ENCODE results near the gene ZNF688.
"Not testable (repeated sequence)": the region's sequence is repeated elsewhere in the genome, so short reads cannot be mapped to it uniquely, and the experiment has no call there.

Gene ZNF688

DNA sequence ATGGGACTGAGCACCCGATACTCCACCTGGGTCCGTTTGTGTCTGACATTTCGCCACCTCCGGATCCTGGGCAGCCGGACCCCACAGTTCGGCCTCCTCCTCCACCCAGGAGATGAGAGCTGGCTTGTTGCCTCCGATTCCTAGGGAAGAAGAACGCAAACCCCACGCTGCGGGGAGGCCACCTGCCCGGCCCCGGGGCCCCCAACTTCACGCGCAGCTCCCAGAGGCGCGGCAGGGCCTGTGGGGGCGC lies 13.9 kb downstream of the ZNF688 start:
- DNase-seq (ENCODE audit: low read depth in 2 of 2), result no peak

GRCh38 chr16:30556125-30556473 lies 15.4 kb downstream of the ZNF688 start:
- DNase-seq (ENCODE audit: low read depth in 2 of 2), result no peak

DNA sequence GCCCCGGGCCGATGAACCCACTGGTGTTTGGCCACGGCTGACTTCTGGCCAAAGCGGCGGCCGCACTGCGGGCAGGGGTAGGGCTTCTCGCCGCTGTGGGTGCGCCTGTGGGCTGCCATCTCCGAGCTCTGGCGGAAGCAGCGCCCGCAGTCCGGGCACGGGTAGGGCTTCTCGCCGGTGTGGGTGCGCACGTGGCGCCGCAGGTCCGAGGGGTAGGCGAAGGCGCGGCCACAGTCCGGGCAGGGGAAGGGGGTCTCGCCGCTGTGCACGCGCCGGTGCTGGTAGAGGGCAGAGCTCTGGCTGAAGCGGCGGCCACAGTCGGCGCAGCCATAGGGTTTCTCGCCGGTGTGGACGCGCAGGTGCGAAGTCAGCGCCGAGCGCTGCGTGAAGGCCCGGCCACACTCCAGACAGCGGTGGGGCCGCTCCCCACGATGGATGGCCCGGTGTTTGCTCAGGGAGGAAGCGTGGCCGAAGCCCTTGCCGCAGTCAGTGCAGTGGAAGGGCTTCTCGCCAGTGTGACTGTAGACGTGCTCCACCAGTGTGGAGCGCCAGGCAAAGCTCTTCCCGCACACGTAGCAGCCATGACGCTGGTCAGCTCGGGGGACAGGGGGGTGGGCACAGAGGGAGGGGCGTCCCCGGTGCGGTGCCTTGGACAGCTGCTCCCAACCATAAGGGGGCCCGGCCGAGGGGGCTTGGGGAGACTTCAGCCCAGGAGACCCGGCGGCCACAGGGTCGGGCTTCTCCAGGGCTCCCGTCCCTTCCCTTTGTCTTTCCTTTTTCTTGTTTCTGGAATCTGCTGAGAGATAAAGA lies 16.0 kb downstream of the ZNF688 start:
- no peak for DNase-seq (ENCODE audit: low read depth in 2 of 2)

- DNase-seq (ENCODE audit: low read depth in 2 of 2), result no peak
Measured at GRCh38 chr16:30554557-30555314, 16.8 kb downstream of the ZNF688 start.

DNA sequence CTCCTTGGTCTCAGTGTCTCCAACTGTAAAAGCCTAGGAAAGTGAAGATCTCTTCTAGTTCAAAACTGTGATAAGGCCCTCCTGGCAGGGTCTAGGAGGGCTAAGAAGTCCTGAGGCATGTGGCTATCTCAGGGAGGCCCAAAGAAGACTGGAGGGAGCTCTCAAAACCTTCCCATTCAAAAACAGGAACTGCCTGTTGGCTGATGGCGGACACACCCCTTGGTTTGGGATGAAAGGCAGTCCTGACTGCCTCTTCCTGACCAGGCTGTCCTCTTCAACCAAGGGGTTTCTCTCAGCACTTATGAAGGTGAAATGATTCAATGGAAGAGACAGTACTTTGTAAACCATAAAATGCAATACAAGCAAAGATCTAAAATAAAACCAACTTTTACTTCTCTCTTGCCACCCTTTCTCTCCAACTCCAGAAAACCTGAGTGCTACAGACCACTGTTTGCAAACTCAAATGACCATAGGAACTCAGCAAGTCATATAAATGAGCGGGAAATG lies 18.1 kb downstream of the ZNF688 start:
- no peak for DNase-seq (ENCODE audit: low read depth in 2 of 2)

GRCh38 chr16:30552956-30553355 lies 18.6 kb downstream of the ZNF688 start:
- DNase-seq (ENCODE audit: low read depth in 2 of 2), result no peak

- peak in 1 of 2 donors; percentile 44 for DNase-seq (ENCODE audit: low read depth in 2 of 2)
Measured at GRCh38 chr16:30551781-30552180, 19.7 kb downstream of the ZNF688 start.

- DNase-seq (ENCODE audit: low read depth in 2 of 2), result no peak
Measured at GRCh38 chr16:30548416-30549253, 22.9 kb downstream of the ZNF688 start.

GRCh38 chr16:30546115-30546514 lies 25.4 kb downstream of the ZNF688 start:
- no peak for DNase-seq (ENCODE audit: low read depth in 2 of 2)

- DNase-seq (ENCODE audit: low read depth in 2 of 2), result no peak
Measured at GRCh38 chr16:30543067-30543466, 28.4 kb downstream of the ZNF688 start.

DNA sequence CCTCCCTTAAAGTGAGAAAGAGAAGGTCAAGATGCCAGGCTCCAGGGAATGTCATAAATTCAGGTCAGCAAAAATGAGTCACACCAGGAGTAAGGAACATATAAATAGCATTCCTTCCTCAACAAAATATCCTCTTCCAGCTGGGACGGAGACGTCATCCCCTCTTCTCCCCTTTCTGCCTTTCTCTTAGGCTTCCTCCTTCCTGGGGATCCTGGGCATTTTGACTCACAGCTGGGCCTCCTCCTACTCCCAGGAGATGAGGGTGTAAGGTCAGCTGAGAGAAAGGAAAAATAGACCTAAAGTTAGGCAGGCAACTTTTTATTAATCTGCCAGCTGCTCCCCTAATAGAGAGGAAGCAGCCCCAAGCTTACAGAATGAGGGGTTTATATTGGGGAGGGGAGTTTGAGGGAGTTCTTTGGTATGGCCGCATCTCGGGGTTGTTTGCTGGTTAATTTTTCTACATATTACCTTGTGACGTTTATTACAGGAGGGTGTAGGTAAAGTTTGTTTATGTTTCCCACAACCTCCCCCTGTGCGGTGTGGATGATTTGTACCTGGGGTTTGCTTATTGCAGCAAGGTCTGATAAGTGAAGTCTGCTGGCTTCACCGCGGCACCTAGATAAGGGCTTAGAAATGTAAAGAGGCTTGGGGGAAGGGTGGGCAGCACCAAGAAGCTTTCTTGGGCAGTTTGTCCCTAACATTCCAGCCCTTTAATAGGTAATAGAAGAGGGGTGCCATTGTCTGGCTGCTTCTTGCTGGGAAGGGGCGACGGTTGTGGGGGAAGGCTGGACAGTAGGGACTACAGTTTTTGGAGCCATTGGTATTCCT lies 29.8 kb downstream of the ZNF688 start:
- no peak for DNase-seq (ENCODE audit: low read depth in 2 of 2)

DNA sequence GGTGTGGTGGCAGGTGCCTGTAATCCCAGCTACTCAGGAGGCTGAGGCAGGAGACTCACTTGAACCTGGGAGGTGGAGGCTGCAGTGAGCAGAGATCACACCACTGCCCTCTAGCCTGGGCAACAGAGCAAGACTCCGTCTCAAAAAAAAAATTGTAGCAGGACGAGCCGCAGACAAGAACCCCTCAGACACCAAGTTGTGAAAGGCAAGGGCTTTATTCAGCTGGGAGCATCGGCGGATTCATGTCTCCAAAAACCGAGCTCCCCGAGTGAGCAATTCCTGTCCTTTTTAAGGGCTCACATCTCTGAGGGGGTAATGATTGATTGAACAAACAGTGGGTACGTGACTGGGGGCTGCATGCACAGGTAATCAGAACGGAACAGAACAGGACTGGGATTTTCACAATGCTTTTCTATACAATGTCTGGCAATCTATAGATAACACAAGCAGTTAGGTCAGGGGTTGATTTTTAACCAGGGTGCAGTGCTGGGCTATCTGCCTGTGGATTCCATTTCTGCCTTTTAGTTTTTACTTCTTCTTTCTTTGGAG lies 30.5 kb downstream of the ZNF688 start:
- DNase-seq (ENCODE audit: low read depth in 2 of 2), result not testable (repeated sequence)

DNA sequence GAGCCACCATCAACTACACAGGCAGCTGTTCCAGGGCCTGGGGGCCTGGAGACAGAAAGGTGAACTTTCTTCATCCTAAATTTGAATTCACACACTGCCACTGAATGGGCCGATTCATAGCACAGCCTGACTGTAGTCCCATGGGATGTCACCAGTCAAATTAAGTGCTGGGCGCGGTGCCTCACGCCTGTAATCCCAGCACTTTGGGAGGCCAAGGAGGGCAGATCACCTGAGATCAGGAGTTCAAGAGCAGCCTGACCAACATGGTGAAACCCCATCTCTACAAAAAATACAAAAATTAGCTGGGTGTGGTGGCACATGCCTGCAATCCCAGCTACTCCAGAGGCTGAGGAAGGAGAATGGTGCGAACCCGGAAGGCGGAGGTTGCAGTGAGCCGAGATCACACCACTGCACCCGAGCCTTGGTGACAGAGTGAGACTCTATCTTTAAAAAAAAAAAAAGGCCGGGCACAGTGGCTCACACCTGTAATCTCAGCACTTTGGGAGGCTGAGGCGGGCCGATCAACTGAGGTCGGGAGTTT lies 31.5 kb downstream of the ZNF688 start:
- not testable (repeated sequence) for DNase-seq (ENCODE audit: low read depth in 2 of 2)

- DNase-seq (ENCODE audit: low read depth in 2 of 2), result no peak
Measured at GRCh38 chr16:30539000-30539964, 32.2 kb downstream of the ZNF688 start.

- not testable (repeated sequence) for DNase-seq (ENCODE audit: low read depth in 2 of 2)
Measured at GRCh38 chr16:30536391-30537024, 35.0 kb downstream of the ZNF688 start.

DNA sequence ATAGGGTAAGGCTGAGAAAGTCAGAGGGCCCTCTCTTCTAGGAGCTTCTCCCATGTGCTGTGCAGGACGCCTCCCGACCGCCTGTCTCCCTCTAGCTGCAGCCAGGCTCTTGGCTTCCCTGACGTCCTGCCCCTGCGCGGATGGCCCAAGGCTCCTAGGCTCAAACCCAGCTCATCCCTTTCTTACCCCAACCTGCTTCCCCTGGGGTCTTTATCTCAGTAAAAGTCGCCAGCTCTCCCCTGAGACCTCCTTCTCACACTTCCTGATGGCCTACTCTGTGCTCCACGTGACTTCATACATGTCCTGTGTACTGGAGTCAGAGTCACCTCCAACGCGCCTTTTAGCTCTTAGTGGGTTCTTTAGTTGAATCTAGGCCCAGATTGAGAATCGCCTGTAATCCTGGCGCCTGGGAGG lies 35.7 kb downstream of the ZNF688 start:
- peak in 1 of 2 donors; percentile 31 for DNase-seq (ENCODE audit: low read depth in 2 of 2)

- DNase-seq (ENCODE audit: low read depth in 2 of 2), result no peak
Measured at GRCh38 chr16:30535106-30535776, 36.3 kb downstream of the ZNF688 start.

DNA sequence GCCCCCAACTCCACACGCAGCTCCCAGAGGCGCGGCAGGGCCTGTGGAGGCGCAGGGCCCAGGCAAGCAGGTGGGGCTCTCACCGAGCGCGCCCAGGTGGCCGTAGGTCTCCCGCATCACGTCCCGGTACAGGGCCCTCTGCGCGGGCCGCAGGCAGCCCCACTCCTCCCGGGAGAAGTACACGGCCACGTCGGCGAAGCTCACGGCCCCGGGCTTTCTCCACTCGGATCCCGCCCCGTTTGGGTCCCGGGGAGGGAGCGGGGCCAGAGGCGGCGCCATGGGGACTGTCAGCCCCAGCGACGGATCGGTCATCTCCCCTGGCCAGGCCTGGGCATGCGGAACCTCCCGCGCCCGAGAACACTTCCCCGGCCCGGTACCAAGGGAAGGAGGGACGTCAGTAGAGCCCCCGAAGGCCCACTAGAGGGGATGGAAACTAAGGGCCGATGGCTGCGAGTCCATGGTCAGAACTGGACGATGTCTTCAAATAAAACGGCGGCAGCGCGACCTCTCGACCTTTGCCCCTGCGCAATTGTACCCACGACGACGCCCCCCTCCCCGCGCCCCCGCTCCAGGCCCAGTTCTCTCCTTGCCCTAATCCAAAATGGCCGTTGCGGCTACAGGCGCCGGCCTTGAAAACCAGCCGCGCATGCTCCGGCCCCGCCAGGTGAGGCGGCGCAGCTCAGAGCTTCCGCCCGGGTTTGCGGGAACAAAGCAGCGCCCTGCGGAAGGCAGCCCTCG lies 37.0 kb downstream of the ZNF688 start, which contains the start of gene ZNF747:
Gene ZNF747, minus strand, starts transcription at position 491 of the 738 bp plus-strand sequence. Its CDS starts 179 bp downstream, at position 312.
- DNase-seq (ENCODE audit: low read depth in 2 of 2), result peak; percentile 81 to 87
